Measurements from ENCODE around the gene RANBP3. TPM values are rescaled to one million over a fixed set of nuclear protein-coding genes. Genes with fewer than 3 reads are reported as not detected.

RANBP3 gene
- total and polyA plus RNA-seq, 12 donors: 55.0 to 179 (median 81.1) TPM

- Histone ChIP-seq H3K4me1 (replicated peaks in 1 of 2) (peaks cover 44 to 99% of the 10 kb centered on the region in 2 donors), H3K9me3 (replicated peaks in 1 of 3) (no peaks in the 10 kb centered on the region), H3K36me3 (replicated peaks in 1 of 2) (peaks cover 0 to 6% of the 10 kb centered on the region in 2 donors), H3K4me3 (no peak overlapping the region), H3K27me3 (no peaks in the 10 kb centered on the region), H3K27ac (peak overlapping the region; percentile 10 to 87 (median 74))
- intact Hi-C loops (cut with DNase I): no loop called here
- TF ChIP-seq POLR2A (IDR thresholded peaks at IDR 0.05): no peak
- no peak for TF ChIP-seq CTCF (IDR thresholded peaks at IDR 0.05)
- peak; percentile 46 to 79 (median 70) for DNase-seq
- 41 to 50% (median 47%) methylated on average over 16 to 17 of the region's 17 CpGs for WGBS, 4 donors
Observed at GRCh38 chr19:5953680-5954213, 24.2 kb downstream of the RANBP3 start.

GRCh38 chr19:5953030-5953589 is 24.8 kb downstream of the RANBP3 start:
- intact Hi-C loops (cut with DNase I): no loop called here
- H3K27ac ChIP-seq: peak overlapping the region in 4 of 5 donors; percentile 70 to 87 (median 80)
- TF ChIP-seq POLR2A (IDR thresholded peaks at IDR 0.05): no peak
- TF ChIP-seq CTCF (IDR thresholded peaks at IDR 0.05): no peak

GRCh38 chr19:5952193-5953029 is 25.5 kb downstream of the RANBP3 start:
- no peak for TF ChIP-seq CTCF (IDR thresholded peaks at IDR 0.05)
- TF ChIP-seq POLR2A (IDR thresholded peaks at IDR 0.05): no peak
- DNase-seq: no peak
- H3K27me3 ChIP-seq: no peaks in the 10 kb centered on the region
- no peaks in the 10 kb centered on the region for H3K9me3 ChIP-seq (replicated peaks in 1 of 3)
- WGBS, 4 donors: 66 to 75% (median 71%) methylated on average over 16 to 18 of the region's 18 CpGs
- no peak overlapping the region for H3K4me3 ChIP-seq
- peaks cover 40 to 99% of the 10 kb centered on the region in 2 donors for H3K4me1 ChIP-seq (replicated peaks in 1 of 2)
- intact Hi-C loops (cut with DNase I): no loop called here
- H3K27ac ChIP-seq: peak overlapping the region in 3 of 5 donors; percentile 70 to 87 (median 86)
- peaks cover 0 to 6% of the 10 kb centered on the region in 2 donors for H3K36me3 ChIP-seq (replicated peaks in 1 of 2)

More at GRCh38 chr19:5953030-5953589, 24.8 kb downstream of the RANBP3 start:
- Histone ChIP-seq H3K4me3 (no peak overlapping the region), H3K9me3 (replicated peaks in 1 of 3) (no peaks in the 10 kb centered on the region), H3K36me3 (replicated peaks in 1 of 2) (peaks cover 0 to 6% of the 10 kb centered on the region in 2 donors), H3K4me1 (replicated peaks in 1 of 2) (peaks cover 44 to 99% of the 10 kb centered on the region in 2 donors), H3K27me3 (no peaks in the 10 kb centered on the region)
- WGBS, 4 donors: 60 to 68% (median 66%) methylated on average over 5 of the region's 5 CpGs
- no peak for DNase-seq

- no peak for TF ChIP-seq POLR2A (IDR thresholded peaks at IDR 0.05)
- no peak for TF ChIP-seq CTCF (IDR thresholded peaks at IDR 0.05)
- Histone ChIP-seq H3K36me3 (replicated peaks in 1 of 2) (peaks cover 0 to 6% of the 10 kb centered on the region in 2 donors), H3K27ac (peak overlapping the region in 2 of 5 donors; percentile 86 to 87), H3K4me1 (replicated peaks in 1 of 2) (peaks cover 33 to 99% of the 10 kb centered on the region in 2 donors), H3K27me3 (no peaks in the 10 kb centered on the region), H3K4me3 (no peak overlapping the region), H3K9me3 (replicated peaks in 1 of 3) (no peaks in the 10 kb centered on the region)
- peak in 1 of 7 donors; percentile 41 for DNase-seq
- 55 to 64% (median 61%) methylated on average over 18 to 19 of the region's 19 CpGs for WGBS, 4 donors
- intact Hi-C loops (cut with DNase I): no loop called here
Observed at GRCh38 chr19:5951338-5951861, 26.5 kb downstream of the RANBP3 start.

Data from adrenal gland (tissue), 12 donors.